ENCODE results near the gene TMEM114.

TMEM114 gene

GRCh38 chr16:8611122-8611521, 20.8 kb upstream of the TMEM114 start:
- DNase-seq, result no peak

- DNase-seq, result no peak
Observed at GRCh38 chr16:8607214-8607613, 16.9 kb upstream of the TMEM114 start.

- DNase-seq, result no peak
Observed at GRCh38 chr16:8605554-8605953, 15.2 kb upstream of the TMEM114 start.

GRCh38 chr16:8600144-8600775, 9.9 kb upstream of the TMEM114 start:
- no peak for DNase-seq

- no peak for DNase-seq
Observed at GRCh38 chr16:8596581-8596980, 6.3 kb upstream of the TMEM114 start.

GRCh38 chr16:8595783-8596182, 5.5 kb upstream of the TMEM114 start:
- DNase-seq, result no peak

- no peak for DNase-seq
Observed at GRCh38 chr16:8594149-8594666, 3.9 kb upstream of the TMEM114 start.

- DNase-seq, result no peak
Observed at GRCh38 chr16:8591451-8591850, 1.1 kb upstream of the TMEM114 start.

GRCh38 chr16:8590811-8591210, 500 bp upstream of the TMEM114 start:
- no peak for DNase-seq

GRCh38 chr16:8589057-8589899, 1.0 kb downstream of the TMEM114 start:
- DNase-seq, result no peak

- DNase-seq, result no peak
Observed at GRCh38 chr16:8588682-8589056, 1.6 kb downstream of the TMEM114 start.

GRCh38 chr16:8587065-8587464, 3.2 kb downstream of the TMEM114 start:
- no peak for DNase-seq

- DNase-seq, result no peak
Observed at GRCh38 chr16:8585857-8586256, 4.5 kb downstream of the TMEM114 start.

- no peak for DNase-seq
Observed at GRCh38 chr16:8585041-8585440, 5.3 kb downstream of the TMEM114 start.

GRCh38 chr16:8583732-8584131, 6.6 kb downstream of the TMEM114 start:
- no peak for DNase-seq

GRCh38 chr16:8583199-8583598, 7.1 kb downstream of the TMEM114 start:
- DNase-seq, result no peak

GRCh38 chr16:8581831-8582580, 8.3 kb downstream of the TMEM114 start:
- DNase-seq, result no peak

GRCh38 chr16:8579559-8579958, 10.8 kb downstream of the TMEM114 start:
- no peak for DNase-seq

- DNase-seq, result no peak
Observed at GRCh38 chr16:8577678-8578304, 12.5 kb downstream of the TMEM114 start.

GRCh38 chr16:8576141-8577004, 13.9 kb downstream of the TMEM114 start:
- no peak for DNase-seq

GRCh38 chr16:8575399-8575798, 14.9 kb downstream of the TMEM114 start:
- DNase-seq, result no peak
